ENCODE data around the gene MADCAM1. TPM values are rescaled to one million over a fixed set of nuclear protein-coding genes. Genes with fewer than 3 reads are reported as not detected.

Gene MADCAM1
- total and polyA plus RNA-seq, 7 donors = 0.08 to 1.8 (median 0.33) TPM

DNA sequence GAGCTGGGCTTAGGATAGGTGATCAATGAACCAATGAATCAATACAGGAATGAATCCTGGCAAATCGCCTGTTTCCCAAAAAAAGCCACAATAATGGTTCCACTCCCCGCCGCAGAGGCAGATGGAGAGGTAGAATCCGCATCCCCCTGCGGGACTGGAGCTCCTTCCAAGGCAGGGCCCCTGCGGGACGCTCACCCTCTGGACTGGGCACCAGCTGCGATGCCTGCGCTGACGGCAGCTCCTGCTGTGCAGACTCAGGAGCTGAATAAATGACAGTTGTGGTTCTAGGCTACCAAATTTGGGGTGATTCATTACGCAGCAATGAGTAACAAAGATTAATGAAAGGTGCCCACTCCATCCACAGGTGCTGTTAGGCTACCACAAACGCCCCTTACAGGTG, 26.4 kb downstream of the MADCAM1 start:
- TF ChIP-seq, protein P1, sequence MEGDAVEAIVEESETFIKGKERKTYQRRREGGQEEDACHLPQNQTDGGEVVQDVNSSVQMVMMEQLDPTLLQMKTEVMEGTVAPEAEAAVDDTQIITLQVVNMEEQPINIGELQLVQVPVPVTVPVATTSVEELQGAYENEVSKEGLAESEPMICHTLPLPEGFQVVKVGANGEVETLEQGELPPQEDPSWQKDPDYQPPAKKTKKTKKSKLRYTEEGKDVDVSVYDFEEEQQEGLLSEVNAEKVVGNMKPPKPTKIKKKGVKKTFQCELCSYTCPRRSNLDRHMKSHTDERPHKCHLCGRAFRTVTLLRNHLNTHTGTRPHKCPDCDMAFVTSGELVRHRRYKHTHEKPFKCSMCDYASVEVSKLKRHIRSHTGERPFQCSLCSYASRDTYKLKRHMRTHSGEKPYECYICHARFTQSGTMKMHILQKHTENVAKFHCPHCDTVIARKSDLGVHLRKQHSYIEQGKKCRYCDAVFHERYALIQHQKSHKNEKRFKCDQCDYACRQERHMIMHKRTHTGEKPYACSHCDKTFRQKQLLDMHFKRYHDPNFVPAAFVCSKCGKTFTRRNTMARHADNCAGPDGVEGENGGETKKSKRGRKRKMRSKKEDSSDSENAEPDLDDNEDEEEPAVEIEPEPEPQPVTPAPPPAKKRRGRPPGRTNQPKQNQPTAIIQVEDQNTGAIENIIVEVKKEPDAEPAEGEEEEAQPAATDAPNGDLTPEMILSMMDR (IDR thresholded peaks at IDR 0.05) = no peak
- Histone ChIP-seq H3K27me3 (ENCODE audit: insufficient read depth in 3 of 3, low read length in 2 of 3) (peaks cover 0 to 5% (median 0%) of the 10 kb centered on the region in 3 donors), H3K9me3 (no peaks in the 10 kb centered on the region), H3K36me3 (ENCODE audit: insufficient read depth in 1 of 2, low read depth in 1 of 2) (peaks cover 0 to 7% of the 10 kb centered on the region in 2 donors), H3K4me1 (no peaks in the 10 kb centered on the region), H3K4me3 (no peak overlapping the region), H3K27ac (no peak overlapping the region)
- ATAC-seq (no peak), DNase-seq (no peak)
- intact Hi-C loops (cut with DNase I) = no loop called here
- 94 to 96% (median 96%) methylated on average over 12 of the region's 12 CpGs for WGBS, 3 donors

DNA sequence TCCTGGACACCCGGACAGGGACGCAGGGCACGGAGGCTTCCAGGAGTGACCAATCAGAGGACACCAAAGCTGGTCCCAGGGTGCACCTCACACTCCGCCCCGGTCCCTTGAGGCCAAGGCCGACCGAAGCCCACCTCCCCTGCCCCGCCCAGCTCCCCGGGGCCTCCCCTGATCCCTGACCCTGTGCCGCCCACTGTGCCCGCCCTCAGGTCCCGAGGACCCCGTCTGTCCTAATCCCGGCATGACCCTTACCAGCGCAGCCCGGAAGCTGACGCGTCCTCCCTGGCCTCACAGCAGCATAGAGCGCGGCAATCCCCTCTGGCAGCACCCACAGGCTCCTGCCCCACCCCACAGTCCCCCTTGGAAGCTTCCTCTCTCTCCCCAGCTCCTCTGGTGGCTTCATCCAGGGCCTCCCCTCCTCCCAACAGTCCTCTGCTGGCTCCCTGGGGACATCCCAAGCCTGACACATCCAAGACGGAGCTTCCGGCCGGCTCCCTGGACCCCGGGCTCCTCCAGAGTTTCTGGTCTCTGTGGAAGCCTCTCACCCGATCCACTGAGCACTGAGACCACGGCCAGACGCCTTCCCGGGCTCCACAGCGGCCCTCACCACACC, 27.9 kb downstream of the MADCAM1 start:
- ATAC-seq = peak; percentile 21 to 48 (median 27)
- DNase-seq = peak in 1 of 2 donors; percentile 63
- peaks cover 0 to 7% of the 10 kb centered on the region in 2 donors for H3K36me3 ChIP-seq (ENCODE audit: insufficient read depth in 1 of 2, low read depth in 1 of 2)
- no peaks in the 10 kb centered on the region for H3K9me3 ChIP-seq
- intact Hi-C loops (cut with DNase I) = no loop called here
- H3K4me1 ChIP-seq = no peaks in the 10 kb centered on the region
- peak overlapping the region; percentile 6 for H3K4me3 ChIP-seq
- 46 to 66% (median 53%) methylated on average over 24 to 29 of the region's 29 CpGs for WGBS, 3 donors
- H3K27ac ChIP-seq = no peak overlapping the region
- H3K27me3 ChIP-seq (ENCODE audit: insufficient read depth in 3 of 3, low read length in 2 of 3) = peaks cover 0 to 5% (median 0%) of the 10 kb centered on the region in 3 donors
- TF ChIP-seq, protein P1 (IDR thresholded peaks at IDR 0.05) = no peak

DNA sequence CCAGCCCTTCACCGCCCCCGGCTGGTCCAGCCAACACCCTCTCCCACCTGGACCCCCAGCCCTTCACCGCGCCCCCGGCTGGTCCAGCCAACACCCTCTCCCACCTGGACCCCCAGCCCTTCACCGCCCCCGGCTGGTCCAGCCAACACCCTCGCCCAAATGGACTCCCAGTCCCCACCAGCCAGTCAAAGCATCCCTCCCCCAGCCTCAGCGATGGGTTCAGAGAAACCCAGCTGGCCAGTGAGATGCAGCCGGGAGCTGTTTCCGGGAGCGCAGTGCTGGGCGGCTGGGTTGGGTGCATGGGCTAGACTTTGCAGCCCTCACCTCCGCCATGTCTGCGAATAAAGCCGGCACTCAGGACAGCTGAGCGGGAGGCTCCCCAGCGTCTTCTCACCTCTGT, 28.7 kb downstream of the MADCAM1 start:
- H3K4me3 ChIP-seq = no peak overlapping the region
- WGBS, 3 donors = 72 to 81% (median 73%) methylated on average over 18 of the region's 18 CpGs
- H3K27ac ChIP-seq = no peak overlapping the region
- no peak for DNase-seq
- intact Hi-C loops (cut with DNase I) = no loop called here
- TF ChIP-seq, protein P1 (IDR thresholded peaks at IDR 0.05) = no peak
- no peaks in the 10 kb centered on the region for H3K9me3 ChIP-seq
- no peaks in the 10 kb centered on the region for H3K4me1 ChIP-seq
- no peak for ATAC-seq
- H3K36me3 ChIP-seq (ENCODE audit: insufficient read depth in 1 of 2, low read depth in 1 of 2) = peaks cover 0 to 1% of the 10 kb centered on the region in 2 donors
- peaks cover 0 to 5% (median 0%) of the 10 kb centered on the region in 3 donors for H3K27me3 ChIP-seq (ENCODE audit: insufficient read depth in 3 of 3, low read length in 2 of 3)

DNA sequence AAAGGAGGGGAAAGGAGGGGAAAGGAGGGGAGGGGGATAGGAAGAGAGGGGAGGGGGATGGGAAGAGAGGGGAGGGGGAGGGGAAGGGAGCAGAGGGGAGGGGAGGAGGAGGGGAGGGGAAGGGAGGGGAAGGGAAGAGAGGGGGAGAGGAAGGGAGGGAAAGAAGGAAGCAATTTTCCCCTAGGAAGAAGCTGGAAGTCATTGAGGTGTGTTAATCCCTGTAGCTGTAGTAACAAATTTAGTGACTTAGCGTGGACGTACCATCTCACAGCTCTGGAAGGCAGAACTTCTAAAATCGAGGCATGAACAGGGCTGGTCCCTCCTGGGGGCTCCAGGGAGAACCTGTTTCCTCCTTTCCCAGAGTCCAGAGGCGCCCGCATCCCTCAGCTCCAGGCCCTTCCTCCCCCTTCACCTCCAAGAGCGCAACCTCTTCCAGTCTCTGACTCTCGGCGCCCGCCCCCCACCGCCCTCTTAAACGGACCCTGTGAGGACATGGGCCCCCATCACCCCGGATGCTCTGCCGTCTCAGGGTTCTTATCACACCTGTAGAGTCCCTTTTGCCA, 29.7 kb downstream of the MADCAM1 start:
- Histone ChIP-seq H3K36me3 (ENCODE audit: insufficient read depth in 1 of 2, low read depth in 1 of 2) (no peaks in the 10 kb centered on the region), H3K4me1 (peaks cover 4% of the 10 kb centered on the region), H3K27me3 (ENCODE audit: insufficient read depth in 3 of 3, low read length in 2 of 3) (peaks cover 0 to 5% (median 0%) of the 10 kb centered on the region in 3 donors), H3K27ac (no peak overlapping the region), H3K9me3 (no peaks in the 10 kb centered on the region), H3K4me3 (no peak overlapping the region)
- ATAC-seq = no peak
- TF ChIP-seq, protein P1 (IDR thresholded peaks at IDR 0.05) = no peak
- peak in 1 of 2 donors; percentile 42 for DNase-seq
- intact Hi-C loops (cut with DNase I) = no loop called here
- WGBS, 3 donors = 42 to 43% (median 43%) methylated on average over 12 to 13 of the region's 13 CpGs

All from psoas muscle (tissue), 8 donors.